GM11168 (cell line): ENCODE measurements around the gene CNTD1.
"Not testable (repeated sequence)": the region's sequence is repeated elsewhere in the genome, so short reads cannot be mapped to it uniquely, and the experiment has no call there.

Experiments
- in situ Hi-C: fragments of 300-500 bp; cut with MboI; formaldehyde crosslinking; loops from one replicate; pipeline ENCODE4 v1.12.0; 2022; ENCODE audit warnings: low sequenced_read_pairs; ENCODE audit not compliant: unreplicated experiment

The CNTD1 gene

GRCh38 chr17:42841975-42842685 lies 43.5 kb downstream of the CNTD1 start:
- in situ Hi-C loops: no loop called here

DNA sequence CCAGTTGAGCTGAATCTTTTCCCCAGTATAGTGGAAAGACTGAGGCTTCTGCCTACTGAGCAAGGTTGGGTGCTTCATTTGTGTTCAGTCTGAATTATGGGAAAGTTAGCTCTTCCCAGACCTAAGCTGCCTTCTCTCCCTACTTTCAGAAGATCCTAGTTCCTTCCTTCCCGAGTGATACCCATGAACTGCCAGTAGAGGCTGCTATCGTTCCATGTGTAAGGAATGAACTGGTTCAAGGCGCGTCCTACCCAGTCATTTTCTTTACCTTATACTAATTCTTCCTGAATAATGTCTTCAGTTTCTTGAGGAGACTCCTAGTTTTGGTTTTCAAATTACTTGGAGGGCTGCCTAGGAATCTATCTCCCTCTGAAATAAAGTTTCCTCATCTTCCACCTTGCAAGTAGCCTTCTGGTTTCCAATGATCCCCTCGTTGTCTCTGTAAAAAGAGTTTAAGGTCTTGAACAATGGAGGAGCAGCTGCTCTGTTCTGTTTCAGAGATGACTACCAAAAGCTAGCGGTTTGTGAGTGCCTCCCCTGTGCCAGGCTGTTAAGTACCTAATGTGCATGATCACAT lies 44.8 kb downstream of the CNTD1 start:
- in situ Hi-C loops: no loop called here

GRCh38 chr17:42844271-42844670 lies 45.6 kb downstream of the CNTD1 start, which contains the start of gene AOC2:
TSS of gene AOC2 (plus strand) at chr17:42844580. CDS start at chr17:42844627, 47 bp downstream.
- in situ Hi-C loops: no loop called here

DNA sequence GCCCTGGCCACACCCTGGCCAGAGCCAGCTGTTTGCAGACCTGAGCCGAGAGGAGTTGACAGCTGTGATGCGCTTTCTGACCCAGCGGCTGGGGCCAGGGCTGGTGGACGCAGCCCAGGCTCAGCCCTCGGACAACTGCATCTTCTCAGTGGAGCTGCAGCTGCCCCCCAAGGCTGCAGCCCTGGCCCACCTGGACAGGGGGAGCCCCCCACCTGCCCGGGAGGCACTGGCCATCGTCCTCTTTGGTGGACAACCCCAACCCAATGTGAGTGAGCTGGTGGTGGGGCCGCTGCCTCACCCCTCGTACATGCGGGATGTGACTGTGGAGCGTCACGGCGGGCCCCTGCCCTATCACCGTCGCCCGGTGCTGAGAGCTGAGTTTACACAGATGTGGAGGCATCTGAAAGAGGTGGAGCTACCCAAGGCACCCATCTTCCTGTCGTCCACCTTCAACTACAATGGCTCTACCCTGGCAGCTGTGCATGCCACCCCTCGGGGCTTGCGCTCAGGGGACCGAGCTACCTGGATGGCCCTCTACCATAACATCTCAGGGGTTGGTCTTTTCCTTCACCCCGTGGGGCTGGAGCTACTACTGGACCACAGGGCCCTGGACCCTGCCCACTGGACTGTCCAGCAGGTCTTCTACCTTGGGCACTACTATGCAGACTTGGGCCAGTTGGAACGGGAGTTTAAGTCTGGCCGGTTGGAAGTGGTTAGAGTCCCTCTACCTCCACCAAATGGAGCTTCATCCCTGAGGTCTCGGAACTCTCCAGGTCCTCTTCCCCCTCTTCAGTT lies 46.3 kb downstream of the CNTD1 start:
- in situ Hi-C loops: no loop called here

GRCh38 chr17:42845556-42845917 lies 46.9 kb downstream of the CNTD1 start:
- in situ Hi-C loops: no loop called here

DNA sequence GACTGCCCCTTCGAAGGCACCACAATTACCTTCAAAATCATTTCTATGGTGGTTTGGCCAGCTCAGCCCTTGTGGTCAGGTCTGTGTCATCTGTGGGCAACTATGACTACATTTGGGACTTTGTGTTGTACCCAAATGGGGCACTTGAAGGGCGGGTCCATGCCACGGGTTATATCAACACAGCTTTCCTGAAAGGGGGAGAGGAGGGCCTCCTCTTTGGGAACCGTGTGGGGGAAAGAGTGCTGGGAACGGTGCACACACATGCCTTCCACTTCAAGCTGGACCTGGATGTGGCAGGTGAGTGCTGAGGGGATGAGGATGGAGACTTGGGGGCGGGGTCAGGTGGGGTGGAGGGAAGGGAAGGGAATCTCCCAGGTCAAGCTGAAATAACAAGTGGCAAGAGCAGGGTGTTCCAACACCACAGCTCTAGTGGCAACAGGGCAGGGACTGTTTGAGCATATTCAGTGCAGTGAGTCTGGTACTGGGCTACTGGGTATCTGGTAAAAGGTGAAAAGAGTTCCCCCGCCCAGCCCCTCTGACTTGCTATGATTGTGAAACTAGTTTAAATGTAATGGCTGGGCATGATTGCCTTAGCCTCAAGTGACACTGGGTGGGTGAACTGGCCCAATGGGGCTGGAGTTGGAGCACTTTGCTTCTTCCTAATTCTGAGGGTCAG lies 47.4 kb downstream of the CNTD1 start:
- in situ Hi-C loops: no loop called here

DNA sequence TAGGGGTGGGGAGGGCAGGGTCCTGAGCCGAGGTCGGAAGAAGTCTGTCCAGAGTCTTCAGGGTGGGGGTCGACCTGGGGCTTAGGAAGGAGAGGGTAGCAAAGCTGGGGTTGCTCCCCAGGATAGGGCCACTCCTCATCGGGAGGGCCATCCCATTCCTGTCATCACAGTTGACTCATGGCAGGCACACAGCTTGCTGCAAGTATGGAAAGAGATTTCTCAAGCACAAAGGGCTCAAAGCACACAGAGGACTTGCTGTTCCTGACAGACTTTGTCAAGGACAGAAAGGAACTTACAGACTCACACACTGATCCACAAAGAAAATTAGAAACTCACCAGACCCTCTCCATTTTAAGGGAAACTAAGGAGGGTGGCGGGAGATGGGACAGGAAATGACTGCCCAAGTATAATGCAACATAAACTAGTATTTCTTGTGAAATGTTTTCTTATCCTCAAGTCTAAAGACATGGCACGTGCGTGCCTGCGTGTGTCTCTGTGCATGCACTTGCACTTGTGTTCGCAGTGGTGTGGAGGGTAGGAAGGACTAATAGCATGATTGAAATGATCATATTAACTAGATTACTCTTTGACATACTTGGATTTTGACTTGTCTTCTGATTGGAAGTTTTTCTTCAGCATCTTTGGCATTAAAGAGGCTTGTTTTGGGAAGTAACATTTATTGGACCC lies 48.1 kb downstream of the CNTD1 start:
- in situ Hi-C loops: no loop called here

GRCh38 chr17:42848093-42848492 lies 49.4 kb downstream of the CNTD1 start:
- in situ Hi-C loops: no loop called here

DNA sequence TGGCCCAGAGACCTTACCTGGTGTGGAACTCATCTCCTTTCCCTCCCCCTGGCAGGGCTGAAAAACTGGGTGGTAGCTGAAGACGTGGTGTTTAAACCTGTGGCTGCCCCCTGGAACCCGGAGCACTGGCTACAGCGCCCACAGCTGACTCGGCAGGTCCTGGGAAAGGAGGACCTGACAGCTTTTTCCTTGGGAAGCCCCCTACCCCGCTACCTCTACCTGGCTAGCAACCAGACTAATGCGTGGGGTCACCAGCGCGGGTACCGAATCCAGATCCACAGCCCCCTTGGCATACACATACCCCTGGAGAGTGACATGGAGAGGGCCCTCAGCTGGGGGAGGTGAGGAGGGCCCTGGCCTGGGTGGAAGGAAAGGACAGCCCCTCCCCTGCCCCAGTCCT lies 50.4 kb downstream of the CNTD1 start:
- in situ Hi-C loops: no loop called here

GRCh38 chr17:42849451-42850181 lies 51.0 kb downstream of the CNTD1 start:
- in situ Hi-C loops: no loop called here

GRCh38 chr17:42850954-42851353 lies 52.3 kb downstream of the CNTD1 start, which contains the start of gene AOC3:
TSS of gene AOC3 (plus strand) at chr17:42851199. CDS start at chr17:42851344, 145 bp downstream.
- in situ Hi-C loops: no loop called here

GRCh38 chr17:42851371-42852240 lies 52.9 kb downstream of the CNTD1 start:
- in situ Hi-C loops: not testable (repeated sequence)

- in situ Hi-C loops: no loop called here
Observed at GRCh38 chr17:42852351-42852750, 53.7 kb downstream of the CNTD1 start.

- in situ Hi-C loops: no loop called here
Observed at GRCh38 chr17:42853004-42853403, 54.3 kb downstream of the CNTD1 start.

DNA sequence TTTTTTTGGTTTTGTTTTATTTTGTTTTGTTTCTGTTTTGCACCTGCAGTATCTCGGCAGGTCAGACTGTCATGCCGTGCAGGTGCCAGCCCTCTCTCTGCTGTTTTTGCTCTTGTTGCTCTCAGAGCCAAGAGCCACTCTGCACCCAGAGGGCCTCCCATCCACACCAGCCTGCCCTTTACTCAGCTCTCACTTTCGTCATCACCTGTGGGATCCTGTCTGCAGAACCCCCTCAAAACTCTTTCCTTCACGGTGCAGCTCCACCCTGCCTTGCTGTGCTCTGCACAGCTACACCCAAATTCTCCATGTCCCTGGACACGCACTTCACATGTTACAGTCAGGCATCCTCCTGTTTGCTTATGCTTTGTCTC lies 54.9 kb downstream of the CNTD1 start:
- in situ Hi-C loops: no loop called here

- in situ Hi-C loops: no loop called here
Observed at GRCh38 chr17:42853968-42854790, 55.5 kb downstream of the CNTD1 start.

- in situ Hi-C loops: no loop called here
Observed at GRCh38 chr17:42855048-42855596, 56.5 kb downstream of the CNTD1 start.
